Stimulated activated CD8-positive, alpha-beta memory T cell treated with anti-CD3 and anti-CD28 coated beads, Interleukin-15, amount 100 ng/mL, for 24 hours (primary cell): ENCODE data around the gene GAL3ST2.
"Not testable (repeated sequence)": the region's sequence is repeated elsewhere in the genome, so short reads cannot be mapped to it uniquely, and the experiment has no call there.

Source experiments
- DNase-seq: peaks from one replicate; pipeline ENCODE4 v3.0.0-alpha.2; 2020; ENCODE audit warnings: low read depth

The GAL3ST2 gene

DNA sequence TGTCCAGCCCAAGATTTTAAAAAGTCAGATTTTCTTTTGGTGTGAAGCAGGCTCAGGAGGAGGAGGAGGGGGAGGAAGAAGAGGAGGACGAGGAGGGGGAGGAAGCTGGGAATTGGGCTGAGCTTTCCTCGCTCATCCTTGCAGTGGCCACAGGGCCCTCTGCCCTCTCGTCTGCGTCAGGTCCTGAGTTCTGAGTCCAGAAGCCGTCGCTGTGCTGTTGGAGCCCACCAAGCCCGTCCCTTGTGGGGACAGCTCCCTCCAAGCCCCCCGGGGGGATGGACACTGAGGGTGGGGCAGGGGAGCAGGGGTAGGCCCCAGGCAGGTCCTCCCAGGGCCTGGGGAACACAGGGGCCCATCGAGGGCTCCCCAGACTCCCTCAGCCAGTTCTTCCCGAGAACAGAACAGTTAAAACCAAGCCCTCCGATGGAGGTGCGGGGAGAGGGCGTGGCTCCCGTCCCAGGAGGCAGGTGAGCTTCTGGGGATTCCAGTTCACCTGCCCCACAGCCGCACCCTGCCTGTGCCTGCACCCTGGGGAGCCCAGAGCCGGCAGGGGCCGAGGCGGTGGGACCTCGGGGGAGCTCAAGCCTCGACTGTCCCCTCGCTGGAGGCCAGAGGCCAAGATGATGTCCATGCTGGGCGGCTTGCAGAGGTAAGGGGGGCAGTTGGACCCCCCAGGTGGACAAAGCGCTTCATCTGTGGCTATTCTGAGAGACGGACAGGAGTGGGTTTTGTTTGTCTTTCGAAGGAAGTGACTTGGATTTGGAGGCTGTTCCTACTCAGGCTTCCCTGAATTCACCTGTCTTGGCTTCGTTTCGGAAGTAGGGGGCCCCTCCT, at the start of gene GAL3ST2:
GAL3ST2 (plus strand) TSS at position 487 of the 834 bp plus-strand sequence; CDS start at position 621, 134 bp downstream.
- DNase-seq = no peak

DNA sequence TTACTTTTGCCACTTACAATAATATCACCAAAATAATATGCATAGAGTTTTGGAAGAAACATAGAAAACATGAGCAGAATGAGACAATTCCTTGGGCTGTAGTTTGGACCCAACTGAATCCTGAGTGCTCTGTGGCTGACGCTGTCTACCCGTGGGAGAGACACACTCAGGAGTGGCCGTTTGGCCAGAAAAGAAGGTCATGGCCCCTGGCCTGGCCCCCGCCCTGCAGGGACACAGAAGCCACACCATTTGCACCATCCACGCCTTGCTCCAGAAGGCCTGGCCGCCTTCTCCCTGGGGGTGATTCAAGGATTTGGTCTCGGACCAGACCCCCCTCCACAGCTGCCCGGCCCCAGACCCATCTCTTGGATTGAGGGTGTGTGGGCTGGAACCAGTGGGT, 48.6 kb upstream of the GAL3ST2 start:
- no peak for DNase-seq

DNA sequence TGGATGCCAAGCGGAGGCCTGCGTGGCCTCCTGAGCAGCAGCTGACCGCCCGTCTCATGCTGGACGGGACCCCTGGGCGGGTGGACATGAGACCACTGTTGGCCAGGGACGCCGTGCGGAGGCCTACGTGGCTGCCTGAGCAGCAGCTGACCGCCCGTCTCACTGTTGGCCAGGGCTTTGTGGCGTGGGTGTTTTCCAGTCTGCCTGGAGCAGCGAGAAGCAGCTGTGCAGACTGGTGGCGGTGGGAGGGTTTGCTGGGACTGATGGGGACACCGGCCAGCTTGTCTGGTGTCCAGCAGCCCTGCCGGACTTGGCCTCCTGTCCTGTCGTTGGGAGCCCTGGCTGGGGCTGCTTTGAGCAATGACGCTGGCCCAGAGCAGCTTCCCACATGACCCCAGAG, 48.0 kb upstream of the GAL3ST2 start:
- DNase-seq = no peak

DNA sequence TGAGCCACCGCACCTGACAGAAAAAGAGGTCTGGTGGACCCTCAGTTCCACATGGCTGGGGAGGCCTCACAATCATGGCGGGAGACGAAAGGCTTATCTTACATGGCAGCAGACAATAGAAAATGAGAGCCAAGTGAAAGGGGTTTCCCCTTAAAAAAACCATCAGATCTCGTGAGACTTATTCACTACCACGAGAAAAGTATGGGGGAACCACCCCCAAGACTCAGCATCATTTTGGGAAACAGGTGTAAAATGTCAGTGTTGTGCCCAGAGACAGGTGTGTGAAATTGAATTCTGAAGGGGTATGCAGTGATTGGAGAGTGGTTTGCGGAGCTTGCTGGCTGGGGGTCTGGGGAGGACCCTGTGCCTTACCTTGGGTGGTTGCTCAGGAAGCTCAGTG, 46.8 kb upstream of the GAL3ST2 start:
- DNase-seq = no peak

DNA sequence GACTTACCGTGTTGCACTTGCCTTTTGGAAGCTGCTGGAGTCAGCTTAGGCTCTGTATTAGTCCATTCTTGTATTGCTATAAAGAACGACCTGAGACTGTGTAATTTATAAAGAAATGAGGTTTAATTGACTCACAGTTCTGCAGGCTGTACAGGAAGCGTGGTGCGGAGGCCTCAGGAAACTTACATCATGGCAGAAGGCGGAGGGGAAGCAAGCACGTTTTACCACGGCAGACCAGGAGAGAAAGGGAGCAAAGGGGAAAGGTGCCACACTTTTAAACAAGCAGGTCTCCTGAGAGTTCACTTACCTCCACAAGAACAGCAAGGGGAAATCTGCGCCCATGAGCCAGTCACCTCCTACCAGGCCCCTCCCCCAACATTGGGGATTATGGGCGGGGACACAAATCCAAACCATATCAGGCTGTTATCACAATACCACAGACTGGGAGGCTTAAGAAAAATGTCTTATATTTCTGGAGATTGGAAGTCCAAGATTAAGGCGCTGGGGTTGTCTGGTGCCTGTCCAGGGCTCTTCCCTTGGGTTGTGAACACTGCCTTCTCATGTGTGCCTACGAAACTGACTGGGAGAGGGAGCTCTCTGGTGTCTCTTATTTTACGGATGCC, 45.8 kb upstream of the GAL3ST2 start:
- no peak for DNase-seq

DNA sequence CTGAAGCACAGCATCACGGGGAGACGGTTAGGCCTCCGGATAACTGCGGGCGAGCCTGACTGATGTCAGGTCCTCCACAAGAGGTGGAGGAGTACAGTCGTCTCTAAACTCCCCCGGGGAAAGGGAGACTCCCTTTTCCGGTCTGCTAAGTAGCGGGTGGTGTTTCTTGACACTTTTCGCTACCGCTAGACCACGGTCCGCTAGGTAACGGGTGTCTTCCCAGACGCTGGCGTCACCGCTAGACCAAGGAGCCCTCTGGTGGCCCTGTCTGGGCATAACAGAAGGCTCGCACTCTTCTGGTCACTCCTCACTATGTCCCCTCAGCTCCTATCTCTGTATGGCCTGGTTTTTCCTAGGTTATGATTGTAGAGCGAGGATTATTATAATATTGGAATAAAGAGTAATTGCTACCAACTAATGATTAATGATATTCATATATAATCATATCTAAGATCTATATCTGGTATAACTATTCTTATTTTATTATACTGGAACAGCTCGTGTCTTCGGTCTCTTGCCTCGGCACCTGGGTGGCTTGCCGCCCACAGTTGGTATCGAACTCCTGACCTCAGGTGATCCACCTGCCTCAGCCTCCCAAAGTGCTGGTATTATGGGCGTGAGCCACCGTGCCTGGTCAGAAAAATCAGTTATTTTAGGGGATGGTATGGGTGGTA, 44.0 kb upstream of the GAL3ST2 start:
- DNase-seq = not testable (repeated sequence)

DNA sequence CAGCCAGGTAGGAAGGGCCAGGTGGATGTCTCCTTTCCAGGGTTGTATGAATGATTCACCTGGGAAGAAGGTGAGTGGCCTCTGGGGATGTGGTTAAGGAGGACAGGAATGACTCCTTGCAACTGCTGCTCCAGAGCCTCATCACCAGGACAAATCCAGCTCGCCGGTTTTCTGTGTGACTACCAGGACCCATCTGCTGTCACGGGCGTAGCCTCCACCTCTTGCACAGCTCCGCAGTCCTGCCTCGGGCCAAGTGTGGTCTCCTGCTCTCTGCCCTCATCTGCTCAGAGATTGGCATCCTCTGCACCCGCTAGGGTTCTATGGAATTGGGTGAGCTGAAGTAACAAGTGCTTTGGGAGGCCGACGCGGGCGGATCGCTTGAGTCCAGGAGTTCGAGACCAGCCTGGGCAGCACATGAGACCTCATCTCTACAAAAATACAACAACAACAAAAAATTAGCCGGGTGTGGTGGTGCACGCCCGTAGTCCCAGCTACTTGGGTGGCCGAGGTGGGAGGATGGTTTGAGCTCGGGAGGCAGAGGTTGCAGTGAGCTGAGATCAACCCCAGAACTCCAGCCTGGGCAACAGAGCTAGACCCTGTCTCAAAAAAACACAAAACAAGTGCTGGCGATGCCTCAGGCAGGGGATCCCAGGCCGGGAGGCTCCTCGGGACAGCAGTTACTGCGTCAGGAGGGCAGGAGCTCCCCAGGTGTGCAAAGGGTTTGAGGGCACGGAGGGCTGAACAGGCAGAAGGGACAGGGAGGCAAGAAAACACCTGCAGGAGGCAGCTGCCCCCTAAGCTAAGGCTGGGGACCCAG, 43.0 kb upstream of the GAL3ST2 start:
- DNase-seq = no peak

DNA sequence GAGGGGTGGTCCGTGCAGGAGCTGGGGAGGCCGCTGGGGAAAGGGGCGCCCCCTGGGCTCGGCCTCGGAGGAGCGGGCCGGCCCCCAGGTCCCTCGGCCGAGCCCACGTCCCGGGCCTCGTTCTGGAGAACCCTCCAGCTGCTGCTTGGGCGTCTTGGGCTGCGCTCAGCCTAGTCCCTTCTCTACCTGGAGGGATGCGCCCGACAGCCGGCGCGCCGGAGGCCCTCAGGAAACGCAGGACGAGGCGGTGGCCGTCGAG, 42.5 kb upstream of the GAL3ST2 start:
- no peak for DNase-seq

DNA sequence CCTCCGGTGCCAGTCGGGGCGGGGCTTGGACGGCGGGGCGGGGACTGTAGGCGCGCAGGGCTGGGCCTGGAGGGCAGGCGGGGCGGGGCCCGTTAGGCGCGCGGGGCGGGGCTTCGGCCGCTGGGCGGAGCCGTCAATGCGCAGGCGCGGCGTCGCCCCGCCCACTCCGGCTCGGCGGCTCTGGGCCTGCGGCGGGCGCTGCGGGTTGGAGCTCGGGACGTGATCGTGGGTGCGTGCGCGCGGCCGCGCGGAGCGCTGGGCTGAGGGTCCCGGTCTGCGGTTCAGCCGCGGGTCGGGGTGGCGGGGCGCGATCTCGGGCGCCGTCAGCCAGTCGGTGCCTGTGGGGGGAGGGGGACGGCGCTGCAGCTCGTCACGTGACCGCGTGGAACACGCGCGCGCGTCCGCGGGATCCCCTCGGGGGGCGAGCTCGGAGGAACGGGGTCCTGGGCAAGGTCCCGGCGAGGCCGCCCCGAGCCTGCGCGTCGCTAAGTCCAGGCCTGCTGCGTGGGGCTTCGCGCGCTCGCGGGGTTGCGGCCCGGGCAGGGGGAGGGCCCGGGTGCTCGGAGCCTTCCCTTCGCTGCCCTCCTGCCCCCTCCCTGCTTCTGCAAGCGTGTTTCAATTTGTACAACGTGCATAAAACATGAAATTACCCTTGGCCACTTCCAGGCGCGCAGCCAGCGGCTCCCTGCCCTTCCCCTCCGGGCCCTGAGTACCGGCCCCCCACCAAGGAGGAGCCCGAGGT, 42.0 kb upstream of the GAL3ST2 start, which contains the start of gene D2HGDH:
D2HGDH (plus strand) TSS at position 164 of the 742 bp plus-strand sequence. CDS start 595 bp downstream, outside the sequence.
- peak; percentile 93 for DNase-seq

DNA sequence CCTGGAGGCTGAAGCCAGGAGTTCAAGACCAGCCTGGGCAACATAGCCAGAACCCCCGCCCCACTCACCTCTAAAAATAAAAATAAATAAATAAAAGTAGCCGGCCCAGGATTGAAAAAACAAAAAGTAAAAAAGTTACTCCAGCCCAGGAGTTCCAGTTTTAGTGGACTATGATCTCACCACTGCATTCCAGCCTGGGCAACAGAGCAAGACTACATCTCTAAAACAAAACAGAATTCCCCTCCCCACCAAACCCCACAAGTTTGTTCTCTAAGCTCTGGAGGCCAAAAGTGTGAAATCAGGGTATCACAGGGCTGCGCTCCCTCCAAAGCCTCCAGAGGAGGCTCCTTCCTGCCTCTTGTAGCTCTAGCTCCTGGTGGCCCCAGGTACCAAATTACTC, 40.5 kb upstream of the GAL3ST2 start:
- no peak for DNase-seq

GRCh38 chr2:241738040-241738686, 38.5 kb upstream of the GAL3ST2 start:
- DNase-seq = no peak

GRCh38 chr2:241739177-241739576, 37.4 kb upstream of the GAL3ST2 start:
- no peak for DNase-seq

- DNase-seq = no peak
These were observed 37.0 kb upstream of the GAL3ST2 start for GRCh38 chr2:241739651-241740050.

DNA sequence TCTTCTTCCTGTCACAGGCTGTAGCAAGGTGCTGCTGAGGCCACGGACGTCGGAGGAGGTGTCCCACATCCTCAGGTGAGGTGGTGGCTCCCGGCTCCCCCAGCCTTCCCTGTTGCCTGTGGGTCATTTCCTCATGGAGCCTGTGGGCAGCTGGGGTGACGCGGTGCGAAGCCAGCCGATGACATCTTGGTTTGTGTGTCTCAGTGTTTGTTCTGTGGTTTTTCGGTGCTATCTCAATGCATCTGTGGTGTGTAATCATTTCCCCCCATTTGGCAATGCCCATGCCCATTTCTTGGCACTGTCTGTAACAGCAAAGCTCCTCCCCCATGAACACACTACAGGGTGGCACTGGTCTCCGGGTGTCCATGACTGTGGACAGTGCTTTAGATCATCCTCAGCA, 35.6 kb upstream of the GAL3ST2 start:
- DNase-seq = no peak

- no peak for DNase-seq
These were observed 34.2 kb upstream of the GAL3ST2 start for GRCh38 chr2:241742320-241742939.

- DNase-seq = not testable (repeated sequence)
These were observed 33.6 kb upstream of the GAL3ST2 start for GRCh38 chr2:241743008-241743407.

GRCh38 chr2:241743620-241744019, 33.0 kb upstream of the GAL3ST2 start:
- no peak for DNase-seq

DNA sequence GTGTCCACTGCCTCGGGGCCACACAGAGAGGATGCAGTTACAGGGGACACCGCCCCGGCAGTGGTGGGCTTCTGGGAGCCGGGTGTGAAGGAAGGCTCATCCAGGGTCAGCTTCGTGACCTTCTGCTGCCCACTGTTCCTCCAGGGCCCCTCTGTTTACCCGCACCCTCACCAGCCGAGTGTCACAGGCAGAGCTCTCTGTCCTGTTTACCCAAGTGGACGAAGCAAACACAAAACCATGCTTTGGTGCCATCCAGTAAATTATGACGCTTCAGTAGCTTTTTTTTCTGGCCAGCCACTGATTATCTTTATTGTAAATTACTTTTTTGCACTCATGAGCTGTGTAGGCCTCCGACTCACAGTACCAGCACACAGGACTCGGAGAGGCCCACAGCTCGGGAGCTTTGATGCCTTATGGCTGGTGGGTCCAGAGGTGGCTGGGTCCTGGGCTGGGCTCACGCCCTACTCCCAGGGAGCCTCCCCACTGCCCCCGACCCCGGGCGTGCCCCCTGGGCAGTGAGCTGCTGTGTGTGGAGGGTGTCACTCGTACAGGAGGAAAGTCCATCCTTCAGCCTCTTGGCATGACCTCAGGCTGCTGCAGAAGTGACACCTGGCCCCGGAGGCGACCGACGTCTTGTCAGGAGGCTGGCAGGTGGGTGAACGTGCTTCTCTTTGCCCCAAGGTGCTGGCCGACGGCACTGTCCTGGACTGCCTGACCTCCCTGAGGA, 32.4 kb upstream of the GAL3ST2 start:
- no peak for DNase-seq

GRCh38 chr2:241745276-241745675, 31.3 kb upstream of the GAL3ST2 start:
- DNase-seq = no peak

DNA sequence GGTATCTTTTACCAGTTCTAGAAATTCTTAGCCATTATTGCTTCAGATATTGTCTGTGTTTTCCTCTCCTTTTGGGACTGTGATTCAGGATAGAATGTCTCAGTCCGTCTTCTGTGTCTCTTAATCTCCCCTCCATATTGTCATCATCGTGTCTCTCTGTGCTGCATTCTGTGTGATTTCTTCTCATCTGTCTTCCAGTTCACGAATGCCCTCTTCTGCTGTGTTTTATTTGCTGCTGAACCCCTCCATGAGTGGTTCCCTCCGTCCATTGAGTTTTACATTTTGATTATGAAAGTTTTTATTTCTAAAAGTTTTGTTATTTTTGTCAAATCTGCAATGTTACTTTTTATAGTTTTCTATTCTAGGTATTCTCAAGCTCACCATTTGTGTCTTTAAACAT, 30.5 kb upstream of the GAL3ST2 start:
- DNase-seq = no peak
